Activated CD4-positive, alpha-beta T cell treated with anti-CD3 and anti-CD28 coated beads for 4 hours (primary cell): ENCODE results near the gene KRAS.
"Not testable (repeated sequence)": the region's sequence is repeated elsewhere in the genome, so short reads cannot be mapped to it uniquely, and the experiment has no call there.

Experiments used
- DNase-seq, 2 donors: peaks; one replicate each; pipeline ENCODE4 v3.0.0-alpha.2; 2020

The KRAS gene

GRCh38 chr12:25250744-25251730, at the start of gene KRAS:
KRAS (minus strand) TSS chr12:25250929.
- peak; percentile 91 to 93 for DNase-seq

GRCh38 chr12:25296381-25296780, 45.7 kb upstream of the KRAS start:
- no peak for DNase-seq

GRCh38 chr12:25295361-25295760, 44.6 kb upstream of the KRAS start:
- DNase-seq, result no peak

- DNase-seq, result no peak
These were observed 42.9 kb upstream of the KRAS start for GRCh38 chr12:25293653-25294052.

GRCh38 chr12:25292810-25293221, 42.1 kb upstream of the KRAS start:
- DNase-seq, result not testable (repeated sequence)

- no peak for DNase-seq
These were observed 36.9 kb upstream of the KRAS start for GRCh38 chr12:25287610-25288009.

- DNase-seq, result no peak
These were observed 36.1 kb upstream of the KRAS start for GRCh38 chr12:25286837-25287236.

- DNase-seq, result no peak
These were observed 33.3 kb upstream of the KRAS start for GRCh38 chr12:25284024-25284423.

GRCh38 chr12:25283006-25283405, 32.3 kb upstream of the KRAS start:
- no peak for DNase-seq

- no peak for DNase-seq
These were observed 29.4 kb upstream of the KRAS start for GRCh38 chr12:25280082-25280481.

GRCh38 chr12:25278269-25278668, 27.5 kb upstream of the KRAS start:
- DNase-seq, result no peak

- DNase-seq, result peak; percentile 64 to 66
These were observed 25.6 kb upstream of the KRAS start for GRCh38 chr12:25276199-25276937.

GRCh38 chr12:25271486-25272098, 20.9 kb upstream of the KRAS start:
- DNase-seq, result no peak

- no peak for DNase-seq
These were observed 19.0 kb upstream of the KRAS start for GRCh38 chr12:25269701-25270100.

GRCh38 chr12:25266497-25266896, 15.8 kb upstream of the KRAS start:
- DNase-seq, result no peak

GRCh38 chr12:25264862-25265261, 14.1 kb upstream of the KRAS start:
- no peak for DNase-seq

GRCh38 chr12:25264114-25264513, 13.4 kb upstream of the KRAS start:
- DNase-seq, result no peak

- no peak for DNase-seq
These were observed 12.9 kb upstream of the KRAS start for GRCh38 chr12:25263594-25263993.

GRCh38 chr12:25262389-25263074, 11.8 kb upstream of the KRAS start:
- no peak for DNase-seq

- DNase-seq, result no peak
These were observed 7.0 kb upstream of the KRAS start for GRCh38 chr12:25257590-25258324.

GRCh38 chr12:25256826-25257225, 6.1 kb upstream of the KRAS start:
- no peak for DNase-seq

GRCh38 chr12:25256005-25256404, 5.3 kb upstream of the KRAS start:
- no peak for DNase-seq
